Activated CD8-positive, alpha-beta T cell treated with anti-CD3 and anti-CD28 coated beads for 36 hours (primary cell): ENCODE results near the gene GPR108. TPM values are rescaled to one million over a fixed set of nuclear protein-coding genes. Genes with fewer than 3 reads are reported as not detected.
A peak's percentile ranks its signal among the peaks of the same experiment; 100 is the strongest.

ENCODE experiments used
- ATAC-seq: fragments of 200-7000 bp; cut with Tn5 transposase; one replicate; pipeline ENCODE4 v1.10.0; 2021; ENCODE audit warnings: mild to moderate bottlenecking, moderate library complexity
- CTCF ChIA-PET: fragments of 350-600 bp; sonication (Branson Sonifier 250); formaldehyde crosslinking; loops from one replicate; lab custom pipeline; 2021; ENCODE audit warnings: antibody characterized with exemption; lab: Charles Lee
- POLR2A ChIA-PET: fragments of 350-600 bp; sonication (Branson Sonifier 250); formaldehyde crosslinking; loops from one replicate; lab custom pipeline; 2021; ENCODE audit warnings: antibody characterized with exemption; lab: Charles Lee
- DNase-seq: peaks from one replicate; pipeline ENCODE4 v3.0.0-alpha.2; 2020
- H3K27ac Mint-ChIP-seq: one replicate; pipeline ENCODE4 v1.8.0; 2021; ENCODE audit warnings: mild to moderate bottlenecking, mixed read lengths
- H3K27me3 Mint-ChIP-seq: one replicate; pipeline ENCODE4 v1.8.0; 2021; ENCODE audit warnings: mixed read lengths
- H3K36me3 Mint-ChIP-seq: one replicate; pipeline ENCODE4 v1.8.0; 2021; ENCODE audit warnings: low read depth, mixed read lengths
- H3K4me1 Mint-ChIP-seq: one replicate; pipeline ENCODE4 v1.8.0; 2021; ENCODE audit warnings: low read depth, mixed read lengths
- H3K4me3 Mint-ChIP-seq: one replicate; pipeline ENCODE4 v1.8.0; 2021; ENCODE audit warnings: mild to moderate bottlenecking, moderate library complexity, mixed read lengths
- H3K9me3 Mint-ChIP-seq: one replicate; pipeline ENCODE4 v1.8.0; 2021; ENCODE audit warnings: mixed read lengths
- intact Hi-C: fragments of 100-400 bp; cut with micrococcal nuclease; formaldehyde crosslinking; loops from one replicate; pipeline ENCODE4 v1.10.0; 2022
- total RNA-seq, 2 experiments: library from RNA; stranded (reverse); gene quantifications; one replicate each; pipeline ENCODE4 v1.2.3, GENCODE V29; 2021
- TF ChIP-seq, protein P1 (sequence below): fragments of 200-600 bp; IDR thresholded peaks from one replicate; pipeline ENCODE4 v1.8.0; 2022; ENCODE audit warnings: antibody characterized with exemption, mild to moderate bottlenecking

Gene GPR108
- total RNA-seq, 2 experiments from 2014 or later: 58.2 to 64.8 TPM

DNA sequence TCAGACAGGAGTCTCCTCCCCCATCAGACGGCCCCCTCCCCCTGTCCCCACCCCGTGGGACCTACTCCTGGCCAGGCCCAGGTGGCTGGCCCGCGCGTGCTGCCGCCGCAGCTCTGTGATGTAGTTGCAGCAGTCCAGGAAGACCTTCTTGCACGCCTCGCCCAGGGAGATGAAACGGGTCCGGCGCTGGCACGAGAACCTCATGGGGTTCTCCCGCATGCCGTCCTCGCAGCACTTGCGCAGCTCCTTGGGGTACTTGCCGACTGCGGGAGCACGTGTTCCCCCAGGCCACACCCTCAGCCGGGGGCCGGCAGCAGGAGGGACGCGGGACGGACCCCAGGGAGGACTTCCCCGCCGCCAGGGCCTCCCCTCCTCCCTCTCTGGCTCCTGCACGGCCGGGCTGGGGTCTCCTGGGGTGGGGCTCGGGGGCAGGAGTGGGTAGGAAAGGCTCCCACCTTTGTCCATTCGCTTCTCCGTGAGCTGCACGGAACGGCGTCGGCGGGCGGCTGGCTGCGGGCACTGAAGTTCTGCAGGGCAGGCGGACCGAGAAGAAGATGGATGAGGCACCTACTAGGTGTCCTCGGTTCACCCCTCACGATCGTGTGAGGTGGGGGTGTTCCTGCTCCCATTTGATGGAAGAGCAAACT, 30.2 kb downstream of the GPR108 start:
- Mint-ChIP-seq H3K27ac (no peak overlapping the region), H3K4me1 (peaks cover 11% of the 10 kb centered on the region), H3K27me3 (peaks cover 21% of the 10 kb centered on the region), H3K4me3 (no peak overlapping the region), H3K36me3 (no peaks in the 10 kb centered on the region), H3K9me3 (no peaks in the 10 kb centered on the region)
- TF ChIP-seq, protein P1, sequence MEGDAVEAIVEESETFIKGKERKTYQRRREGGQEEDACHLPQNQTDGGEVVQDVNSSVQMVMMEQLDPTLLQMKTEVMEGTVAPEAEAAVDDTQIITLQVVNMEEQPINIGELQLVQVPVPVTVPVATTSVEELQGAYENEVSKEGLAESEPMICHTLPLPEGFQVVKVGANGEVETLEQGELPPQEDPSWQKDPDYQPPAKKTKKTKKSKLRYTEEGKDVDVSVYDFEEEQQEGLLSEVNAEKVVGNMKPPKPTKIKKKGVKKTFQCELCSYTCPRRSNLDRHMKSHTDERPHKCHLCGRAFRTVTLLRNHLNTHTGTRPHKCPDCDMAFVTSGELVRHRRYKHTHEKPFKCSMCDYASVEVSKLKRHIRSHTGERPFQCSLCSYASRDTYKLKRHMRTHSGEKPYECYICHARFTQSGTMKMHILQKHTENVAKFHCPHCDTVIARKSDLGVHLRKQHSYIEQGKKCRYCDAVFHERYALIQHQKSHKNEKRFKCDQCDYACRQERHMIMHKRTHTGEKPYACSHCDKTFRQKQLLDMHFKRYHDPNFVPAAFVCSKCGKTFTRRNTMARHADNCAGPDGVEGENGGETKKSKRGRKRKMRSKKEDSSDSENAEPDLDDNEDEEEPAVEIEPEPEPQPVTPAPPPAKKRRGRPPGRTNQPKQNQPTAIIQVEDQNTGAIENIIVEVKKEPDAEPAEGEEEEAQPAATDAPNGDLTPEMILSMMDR: no peak
- intact Hi-C loops: no loop called here
- no peak for DNase-seq
- ATAC-seq: no peak
- ChIA-PET CTCF (no interaction called here), POLR2A (interaction anchor here (1.2 kb wide), 1 partner anchor 18 kb away, joined by 3 read pairs; no protein-coding TSS in a partner anchor)

- H3K9me3 Mint-ChIP-seq: no peaks in the 10 kb centered on the region
- H3K27me3 Mint-ChIP-seq: peaks cover 21% of the 10 kb centered on the region
- intact Hi-C loops: no loop called here
- TF ChIP-seq, protein P1: no peak
- H3K27ac Mint-ChIP-seq: no peak overlapping the region
- no peaks in the 10 kb centered on the region for H3K36me3 Mint-ChIP-seq
- no peak overlapping the region for H3K4me3 Mint-ChIP-seq
- peaks cover 11% of the 10 kb centered on the region for H3K4me1 Mint-ChIP-seq
- DNase-seq (no peak), ATAC-seq (peak; percentile 13)
- CTCF ChIA-PET: no interaction called here
- POLR2A ChIA-PET: no interaction called here
Measured at GRCh38 chr19:6706633-6706958, 30.8 kb downstream of the GPR108 start.

DNA sequence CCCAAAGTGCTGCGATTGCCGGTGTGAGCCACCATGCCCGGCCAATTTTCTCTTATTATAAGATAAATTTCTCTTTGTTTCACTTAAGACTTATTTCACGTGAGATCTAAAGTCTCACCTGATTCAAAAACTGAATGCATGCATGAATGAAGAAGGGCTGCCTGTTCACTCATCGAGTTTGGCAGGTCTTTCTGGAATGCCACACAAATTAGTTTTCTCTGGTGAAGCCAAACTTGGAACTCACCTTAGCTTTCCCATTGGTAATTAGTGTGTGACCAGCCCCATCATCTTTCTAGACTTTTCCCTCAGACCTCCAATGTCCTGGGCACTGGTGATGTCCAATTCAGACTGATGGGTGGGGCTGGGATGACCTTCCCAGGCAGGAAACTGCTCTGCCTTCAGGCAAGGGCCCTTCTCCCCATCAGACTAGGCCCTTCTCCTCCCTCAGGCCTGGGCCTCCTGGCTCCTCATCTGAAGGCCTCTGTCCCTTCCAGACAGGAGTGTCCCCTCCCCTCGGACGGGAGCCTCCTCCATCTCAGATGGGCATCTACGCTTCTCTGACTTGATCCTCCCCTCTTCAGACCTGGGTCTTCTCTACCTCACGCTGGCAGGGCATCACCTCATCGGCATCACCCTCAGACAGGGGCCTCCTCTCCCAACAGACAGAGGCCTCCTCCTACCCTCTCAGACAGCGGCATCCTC, 31.3 kb downstream of the GPR108 start:
- peaks cover 11% of the 10 kb centered on the region for H3K4me1 Mint-ChIP-seq
- H3K27me3 Mint-ChIP-seq: peaks cover 19% of the 10 kb centered on the region
- CTCF ChIA-PET: no interaction called here
- POLR2A ChIA-PET: no interaction called here
- DNase-seq (no peak), ATAC-seq (no peak)
- intact Hi-C loops: no loop called here
- H3K27ac Mint-ChIP-seq: no peak overlapping the region
- no peaks in the 10 kb centered on the region for H3K36me3 Mint-ChIP-seq
- TF ChIP-seq, protein P1: no peak
- no peaks in the 10 kb centered on the region for H3K9me3 Mint-ChIP-seq
- H3K4me3 Mint-ChIP-seq: no peak overlapping the region

DNA sequence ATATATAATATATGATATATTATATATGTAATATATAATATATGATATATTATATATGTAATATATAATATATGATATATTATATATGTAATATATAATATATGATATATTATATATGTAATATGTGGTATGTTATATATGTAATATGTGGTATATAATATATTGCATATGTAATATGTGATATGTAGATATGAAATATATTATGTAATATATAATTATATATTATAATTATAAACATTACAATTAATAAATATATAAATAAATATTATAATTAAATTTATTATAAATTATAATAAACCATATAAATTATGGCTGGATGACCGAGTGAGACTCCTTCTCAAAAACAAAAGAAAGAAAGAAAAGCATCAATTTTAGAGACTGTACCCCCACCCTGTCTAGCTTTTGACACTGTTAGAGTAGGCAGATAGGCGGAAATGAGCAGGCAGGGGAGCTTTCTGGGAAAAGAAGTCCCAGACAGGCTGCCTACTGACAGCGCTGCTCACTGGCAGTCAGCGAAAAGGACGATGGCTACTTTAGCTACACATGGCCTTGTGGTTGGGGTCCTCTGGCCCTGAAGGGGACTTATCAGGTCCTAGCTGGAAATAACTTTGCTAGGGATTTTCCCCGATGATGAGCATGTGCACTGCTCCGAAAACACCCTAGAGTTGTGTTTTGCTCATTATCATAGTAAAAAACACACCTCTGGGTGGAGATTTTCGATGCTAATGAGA, 36.6 kb downstream of the GPR108 start:
- TF ChIP-seq, protein P1: no peak
- intact Hi-C loops: no loop called here
- ATAC-seq: no peak
- no peaks in the 10 kb centered on the region for H3K9me3 Mint-ChIP-seq
- DNase-seq: no peak
- H3K4me3 Mint-ChIP-seq: no peak overlapping the region
- H3K36me3 Mint-ChIP-seq: no peaks in the 10 kb centered on the region
- ChIA-PET POLR2A (no interaction called here), CTCF (no interaction called here)
- no peak overlapping the region for H3K27ac Mint-ChIP-seq
- peaks cover 6% of the 10 kb centered on the region for H3K4me1 Mint-ChIP-seq
- H3K27me3 Mint-ChIP-seq: no peaks in the 10 kb centered on the region

GRCh38 chr19:6699935-6700334, 37.4 kb downstream of the GPR108 start:
- Mint-ChIP-seq H3K4me1 (peaks cover 6% of the 10 kb centered on the region), H3K4me3 (no peak overlapping the region), H3K36me3 (no peaks in the 10 kb centered on the region), H3K27ac (no peak overlapping the region), H3K27me3 (no peaks in the 10 kb centered on the region), H3K9me3 (no peaks in the 10 kb centered on the region)
- POLR2A ChIA-PET: no interaction called here
- ATAC-seq: no peak
- no peak for DNase-seq
- CTCF ChIA-PET: no interaction called here
- TF ChIP-seq, protein P1: no peak
- intact Hi-C loops: no loop called here
